GM12878 (cell line): ENCODE results near the gene ZNF836. TPM values are rescaled to one million over a fixed set of nuclear protein-coding genes. Genes with fewer than 3 reads are reported as not detected.

Experiments used
- ATAC-seq: fragments of 200-7000 bp; cut with Tn5 transposase; 3 replicates; pipeline ENCODE4 v1.9.1; 2020; ENCODE audit warnings: mild to moderate bottlenecking, moderate library complexity
- BruUV-seq: library from RNA; stranded (reverse); fragments of 400-500 nt; replicated peaks from 2 replicates; lab custom pipeline; 2021; lab: Mats Ljungman, UMichigan
- CTCF ChIA-PET: fragments of 300-600 bp; sonication (Branson Sonifier 250); formaldehyde crosslinking; extraction: SDS; loops from one replicate; lab custom pipeline; 2021; ENCODE audit warnings: inconsistent platforms; lab: Yijun Ruan, JAX
- POLR2A ChIA-PET: fragments of 350-600 bp; formaldehyde crosslinking; extraction: SDS; loops from one replicate; lab custom pipeline; 2021; ENCODE audit warnings: inconsistent platforms; lab: Charles Lee
- RAD21 ChIA-PET: fragments of 300-600 bp; sonication (Branson Sonifier 250); formaldehyde crosslinking; loops from one replicate; lab custom pipeline; 2023; ENCODE audit warnings: antibody characterized with exemption; ENCODE audit not compliant: unreplicated experiment; lab: Charles Lee
- SMC1A ChIA-PET: fragments of 300-600 bp; sonication (Branson Sonifier 250); formaldehyde crosslinking; loops from one replicate; lab custom pipeline; 2023; ENCODE audit not compliant: unreplicated experiment, uncharacterized antibody; lab: Charles Lee
- DNase-seq: peaks from one replicate; pipeline ENCODE4 v3.0.0-alpha.2; 2011; ENCODE audit warnings: low read depth, low spot score
- FAIRE-seq: peaks from 3 replicates; lab custom pipeline; 2011; peaks lifted over from hg19 to GRCh38; lab: Jason Lieb, UNC
- H2AFZ ChIP-seq: 2 replicates; pipeline ENCODE4 v1.6.0; 2011; ENCODE audit warnings: low read depth, low read length, control low read depth; ENCODE audit not compliant: control insufficient read depth
- H3K27ac ChIP-seq: 2 replicates; pipeline ENCODE4 v1.5.1; 2011; ENCODE audit warnings: control low read depth; ENCODE audit not compliant: control insufficient read depth, insufficient read depth
- H3K27me3 ChIP-seq, 2 experiments: replicated peaks in 1 of 2; 2 replicates each; pipeline versions ENCODE4 v1.6.0 to v1.6.1; 2011; ENCODE audit warnings: low read length in 1 of 2; ENCODE audit not compliant: control insufficient read depth in 2 of 2, insufficient read depth in 2 of 2
- H3K36me3 ChIP-seq, 2 experiments: 2 replicates each; pipeline ENCODE4 v1.5.1; 2011; ENCODE audit warnings: low read length in 1 of 2; ENCODE audit not compliant: control insufficient read depth in 2 of 2, insufficient read depth in 2 of 2
- H3K4me1 ChIP-seq: 2 replicates; pipeline ENCODE4 v1.6.1; 2011; ENCODE audit warnings: mild to moderate bottlenecking, low read length, moderate library complexity, mixed read lengths; ENCODE audit not compliant: control insufficient read depth, insufficient read depth
- H3K4me2 ChIP-seq: 2 replicates; pipeline ENCODE4 v1.6.0; 2011; ENCODE audit warnings: control low read depth; ENCODE audit not compliant: control insufficient read depth, insufficient read depth
- H3K4me3 ChIP-seq: fragments of 200-600 bp; sonication (generic); 2 replicates; pipeline ENCODE4 v1.5.1; 2016
- H3K79me2 ChIP-seq: 2 replicates; pipeline ENCODE4 v1.6.0; 2011; ENCODE audit warnings: low read length; ENCODE audit not compliant: control insufficient read depth, insufficient read depth
- H3K9ac ChIP-seq: 2 replicates; pipeline ENCODE4 v1.8.0; 2011; ENCODE audit warnings: low read length, control low read depth, mixed read lengths; ENCODE audit not compliant: control insufficient read depth, insufficient read depth
- H3K9me3 ChIP-seq: replicated peaks from 3 replicates; pipeline ENCODE4 v1.5.1; 2011; ENCODE audit warnings: mild to moderate bottlenecking, low read length; ENCODE audit not compliant: control insufficient read depth, insufficient read depth
- H4K20me1 ChIP-seq: 2 replicates; pipeline ENCODE4 v1.6.0; 2011; ENCODE audit not compliant: control insufficient read depth, insufficient read depth
- BCL11A ChIP-seq: IDR thresholded peaks from 2 replicates; pipeline ENCODE4 v1.6.1; 2011; ENCODE audit warnings: low read depth, low read length
- BRCA1 ChIP-seq: IDR thresholded peaks from 2 replicates; pipeline ENCODE4 v1.6.1; 2011; ENCODE audit warnings: low read depth, low read length, improper control_type of control experiment
- ELK1 ChIP-seq: IDR thresholded peaks from 2 replicates; pipeline ENCODE4 v1.6.1; 2012; ENCODE audit warnings: low read depth, low read length, improper control_type of control experiment
- HSF1 ChIP-seq: fragments of 150-350 bp; IDR thresholded peaks from 2 replicates; pipeline ENCODE4 v1.6.1; 2014; ENCODE audit warnings: mild to moderate bottlenecking, low read depth, low read length
- IRF3 ChIP-seq: fragments of 450-650 bp; IDR thresholded peaks from 2 replicates; pipeline ENCODE4 v1.6.1; 2014; ENCODE audit warnings: mild to moderate bottlenecking
- MTA2 ChIP-seq: fragments of 450-650 bp; IDR thresholded peaks from 2 replicates; pipeline ENCODE4 v1.6.1; 2016; ENCODE audit warnings: low read depth, mild to moderate bottlenecking, moderate library complexity
- NFYA ChIP-seq: IDR thresholded peaks from 2 replicates; pipeline ENCODE4 v1.6.1; 2011; ENCODE audit warnings: low read depth, mild to moderate bottlenecking, low read length, improper control_type of control experiment, borderline replicate concordance
- PRDM15 ChIP-seq: fragments of 450-650 bp; formaldehyde crosslinking; IDR thresholded peaks from 2 replicates; pipeline ENCODE4 v1.4.0; 2020; ENCODE audit warnings: mild to moderate bottlenecking, moderate library complexity
- USF1 ChIP-seq: IDR thresholded peaks from 2 replicates; pipeline ENCODE4 v1.6.1; 2011; ENCODE audit warnings: borderline replicate concordance, low read depth, mild to moderate bottlenecking, moderate library complexity, mixed read lengths, low read length; ENCODE audit not compliant: insufficient read depth; ENCODE audit errors: extremely low read length
- YBX1 ChIP-seq: fragments of 450-650 bp; IDR thresholded peaks from 2 replicates; pipeline ENCODE4 v1.6.1; 2016; ENCODE audit warnings: antibody characterized with exemption
- ZNF207 ChIP-seq: fragments of 450-650 bp; IDR thresholded peaks from 2 replicates; pipeline ENCODE4 v1.6.1; 2014; ENCODE audit warnings: antibody characterized with exemption, mild to moderate bottlenecking, borderline replicate concordance
- ZNF384 ChIP-seq: IDR thresholded peaks from 2 replicates; pipeline ENCODE4 v1.6.1; 2012; ENCODE audit warnings: low read depth, mild to moderate bottlenecking, low read length, improper control_type of control experiment, borderline replicate concordance
- WGBS: methylation state at CpG from one replicate; pipeline ENCODE4 v1.1.6; 2016; ENCODE audit warnings: low lambda C conversion rate; ENCODE audit not compliant: insufficient replicate concordance, insufficient coverage; ENCODE audit errors: missing lambda C conversion rate; 5-methylcytosine and 5-hydroxymethylcytosine counted together
- in situ Hi-C: fragments of 300-500 bp; cut with MboI; formaldehyde crosslinking; loops from 9 replicates; pipeline ENCODE4 v1.14.3; 2018; ENCODE audit warnings: mixed read lengths
- intact Hi-C: fragments of 100-400 bp; cut with micrococcal nuclease; formaldehyde crosslinking; loops from one replicate; pipeline ENCODE4 v1.14.2; 2022; ENCODE audit not compliant: unreplicated experiment
- polyA plus RNA-seq, 11 experiments: library from polyadenylated mRNA; depleted of rRNA in 4 of 11; unstranded in 6 of 11; stranded (reverse) in 5 of 11; fragments of >200 nt; fragmentation: Nextera tagmentation in 4 of 11; fragmentation: Illumina TruSeq in 1 of 11; extraction: Ambion mirVana in 4 of 11; extraction: Trizol in 1 of 11; gene quantifications; 1 replicate in 1 of 11; 2 replicates in 10 of 11; pipeline versions ENCODE4 v1.2.1 to v1.2.3, GENCODE V29; 2011 to 2016; ENCODE audit warnings: inconsistent platforms in 2 of 11, missing spikeins in 2 of 11, low read depth in 1 of 11
- total RNA-seq, 4 experiments: library from RNA; depleted of rRNA in 3 of 4; stranded (reverse); fragments of >200 nt in 3 of 4; fragmentation: Illumina TruSeq in 1 of 4; extraction: Trizol in 1 of 4; gene quantifications; 2 replicates each; pipeline versions ENCODE4 v1.2.1 to v1.2.3, GENCODE V29; 2013 to 2021

ZNF836 gene
- total and polyA plus RNA-seq, 10 of the 15 experiments (the other 5 are each of a cell fraction or from before 2014, with no cell fraction given): 4.5 to 9.2 (median 6.2) TPM

GRCh38 chr19:52212572-52213255, 41.3 kb upstream of the ZNF836 start (continued):
- no peak for TF ChIP-seq MTA2
- no peak for TF ChIP-seq BCL11A

GRCh38 chr19:52211926-52212571, 40.6 kb upstream of the ZNF836 start:
- Histone ChIP-seq H3K4me1 (no peaks in the 10 kb centered on the region), H4K20me1 (no peaks in the 10 kb centered on the region), H3K4me2 (no peak overlapping the region), H3K9ac (no peak overlapping the region), H3K4me3 (no peak overlapping the region), H3K27ac (no peak overlapping the region), H3K9me3 (no peaks in the 10 kb centered on the region; the same call in 2 of the 3 replicates), H3K36me3 (peaks cover 55 to 62% of the 10 kb centered on the region in 2 experiments), H3K27me3 (no peaks in the 10 kb centered on the region), H2AFZ (no peak overlapping the region), H3K79me2 (no peaks in the 10 kb centered on the region; the same call in 1 of the 2 replicates)
- WGBS: 96% methylated on average over 11 of the region's 11 CpGs
- ATAC-seq (no peak), DNase-seq (no peak), FAIRE-seq (no peak)
- in situ Hi-C loops: no loop called here
- POLR2A ChIA-PET: no interaction called here
- intact Hi-C loops: no loop called here
- RAD21 ChIA-PET: no interaction called here
- BruUV-seq: no TSS peak
- SMC1A ChIA-PET: no interaction called here
- CTCF ChIA-PET: no interaction called here
- TF ChIP-seq HSF1 (no peak), BRCA1 (no peak), USF1 (no peak), YBX1 (no peak), NFYA (no peak), PRDM15 (no peak), ZNF384 (no peak), ZNF207 (no peak), IRF3 (no peak), ELK1 (no peak)
